SK-N-SH treated with all-trans-retinoic acid at 6 μM for 48 hours (cell line): Measurements from ENCODE around the gene CORO2A.
A peak's percentile ranks its signal among the peaks of the same experiment; 100 is the strongest.

Experiments
- ATAC-seq: fragments of 200-7000 bp; cut with Tn5 transposase; 3 replicates; pipeline ENCODE4 v1.9.1; 2020; ENCODE audit warnings: mild to moderate bottlenecking, moderate library complexity
- CSDC2 ChIP-seq: fragments of 250-450 bp; sonication (Bioruptor Pico); IDR thresholded peaks from 2 replicates; pipeline ENCODE4 v1.5.0; 2020; ENCODE audit warnings: mild to moderate bottlenecking, moderate library complexity
- ISL1 ChIP-seq: fragments of 250-450 bp; sonication (Bioruptor Pico); IDR thresholded peaks from 2 replicates; pipeline ENCODE4 v2.1.2; 2022; ENCODE audit warnings: mild to moderate bottlenecking, moderate library complexity
- OSR1 ChIP-seq: fragments of 250-450 bp; sonication (Bioruptor Pico); IDR thresholded peaks from 2 replicates; pipeline ENCODE4 v1.8.0; 2022; ENCODE audit warnings: moderate library complexity, mild to moderate bottlenecking, inconsistent platforms
- PPARA ChIP-seq: fragments of 250-450 bp; sonication (Bioruptor Pico); IDR thresholded peaks from 2 replicates; pipeline ENCODE4 v1.5.0; 2020; ENCODE audit warnings: mild to moderate bottlenecking, borderline replicate concordance
- RARB ChIP-seq: fragments of 250-450 bp; sonication (Bioruptor Pico); IDR thresholded peaks from 2 replicates; pipeline ENCODE4 v1.8.0; 2021; ENCODE audit warnings: mild to moderate bottlenecking, moderate library complexity
- TCF4 ChIP-seq: fragments of 250-450 bp; sonication (Bioruptor Pico); IDR thresholded peaks from 2 replicates; pipeline ENCODE4 v1.8.0; 2021; ENCODE audit warnings: mild to moderate bottlenecking, moderate library complexity, borderline replicate concordance
- TOX ChIP-seq: fragments of 250-450 bp; sonication (Bioruptor Pico); IDR thresholded peaks from 2 replicates; pipeline ENCODE4 v1.8.0; 2021; ENCODE audit warnings: mild to moderate bottlenecking, moderate library complexity, borderline replicate concordance
- ZC3H10 ChIP-seq: fragments of 250-450 bp; sonication (Bioruptor Pico); IDR thresholded peaks from 2 replicates; pipeline ENCODE4 v1.5.1; 2021; ENCODE audit warnings: mild to moderate bottlenecking, moderate library complexity
- ZFP3 ChIP-seq: fragments of 250-450 bp; sonication (Bioruptor Pico); IDR thresholded peaks from 2 replicates; pipeline ENCODE4 v1.5.0; 2020; ENCODE audit warnings: mild to moderate bottlenecking, moderate library complexity
- ZFP30 ChIP-seq: fragments of 450-650 bp; formaldehyde crosslinking; IDR thresholded peaks from 2 replicates; pipeline ENCODE4 v1.5.0; 2022; ENCODE audit warnings: mild to moderate bottlenecking, moderate library complexity
- ZNF565 ChIP-seq: fragments of 450-650 bp; formaldehyde crosslinking; conservative IDR thresholded peaks from 2 replicates; pipeline ENCODE4 v1.5.0; 2020; ENCODE audit warnings: low read depth, mild to moderate bottlenecking, moderate library complexity
- ZNF70 ChIP-seq: fragments of 450-650 bp; formaldehyde crosslinking; IDR thresholded peaks from 2 replicates; pipeline ENCODE4 v1.5.0; 2020; ENCODE audit warnings: mild to moderate bottlenecking, moderate library complexity
- ZNF8 ChIP-seq: fragments of 450-650 bp; formaldehyde crosslinking; IDR thresholded peaks from 2 replicates; pipeline ENCODE4 v1.5.0; 2020; ENCODE audit warnings: mild to moderate bottlenecking, moderate library complexity
- TF ChIP-seq, protein P1 (sequence below): fragments of 250-450 bp; sonication (Bioruptor Pico); IDR thresholded peaks from 2 replicates; pipeline ENCODE4 v1.5.1; 2020; ENCODE audit warnings: low read depth, mild to moderate bottlenecking, moderate library complexity
- TF ChIP-seq, protein P2 (sequence below): fragments of 250-450 bp; sonication (Bioruptor Pico); IDR thresholded peaks from 2 replicates; pipeline ENCODE4 v1.8.0; 2021; ENCODE audit warnings: low read depth, mild to moderate bottlenecking, moderate library complexity, borderline replicate concordance
- TF ChIP-seq, protein P3 (sequence below): fragments of 250-450 bp; sonication (Bioruptor Pico); IDR thresholded peaks from 2 replicates; pipeline ENCODE4 v1.5.1; 2021; ENCODE audit warnings: mild to moderate bottlenecking, moderate library complexity
- TF ChIP-seq, protein P4 (sequence below): fragments of 250-450 bp; sonication (Bioruptor Pico); IDR thresholded peaks from 2 replicates; pipeline ENCODE4 v1.8.0; 2020; ENCODE audit warnings: mild to moderate bottlenecking, moderate library complexity, borderline replicate concordance
- TF ChIP-seq, protein P5 (sequence below): fragments of 250-450 bp; sonication (Bioruptor Pico); IDR thresholded peaks from 2 replicates; pipeline ENCODE4 v1.5.0; 2020; ENCODE audit warnings: mild to moderate bottlenecking, moderate library complexity

CORO2A gene

DNA sequence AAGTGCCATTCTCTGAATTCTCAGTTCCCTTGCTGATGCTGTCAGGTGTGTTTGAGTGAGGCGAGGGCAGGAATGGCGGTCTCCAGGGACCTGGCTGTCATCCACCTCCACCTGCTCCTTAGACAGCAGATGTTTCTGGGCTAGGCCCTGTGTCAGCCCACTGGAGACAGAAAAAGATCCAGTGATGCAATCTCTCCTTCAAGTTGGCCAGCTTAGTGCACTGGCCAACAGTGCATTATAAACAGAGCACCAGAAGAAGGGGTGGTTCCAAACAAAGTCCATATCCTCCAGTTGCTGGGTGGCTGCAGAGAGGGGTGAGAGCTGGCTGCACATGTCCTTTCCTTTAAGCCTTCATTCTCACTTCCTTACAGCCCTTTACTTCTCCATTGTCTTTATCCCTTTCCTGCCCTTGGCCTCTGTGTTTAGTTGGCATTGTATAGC is 109.4 kb downstream of the CORO2A start (continued):
- TF ChIP-seq, protein P1, sequence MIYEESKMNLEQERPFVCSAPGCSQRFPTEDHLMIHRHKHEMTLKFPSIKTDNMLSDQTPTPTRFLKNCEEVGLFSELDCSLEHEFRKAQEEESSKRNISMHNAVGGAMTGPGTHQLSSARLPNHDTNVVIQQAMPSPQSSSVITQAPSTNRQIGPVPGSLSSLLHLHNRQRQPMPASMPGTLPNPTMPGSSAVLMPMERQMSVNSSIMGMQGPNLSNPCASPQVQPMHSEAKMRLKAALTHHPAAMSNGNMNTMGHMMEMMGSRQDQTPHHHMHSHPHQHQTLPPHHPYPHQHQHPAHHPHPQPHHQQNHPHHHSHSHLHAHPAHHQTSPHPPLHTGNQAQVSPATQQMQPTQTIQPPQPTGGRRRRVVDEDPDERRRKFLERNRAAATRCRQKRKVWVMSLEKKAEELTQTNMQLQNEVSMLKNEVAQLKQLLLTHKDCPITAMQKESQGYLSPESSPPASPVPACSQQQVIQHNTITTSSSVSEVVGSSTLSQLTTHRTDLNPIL = no peak
- TF ChIP-seq RARB (CRISPR knock-in tag) (no peak), TCF4 (CRISPR knock-in tag) (no peak)
- TF ChIP-seq, all 23 proteins: peak for 0

DNA sequence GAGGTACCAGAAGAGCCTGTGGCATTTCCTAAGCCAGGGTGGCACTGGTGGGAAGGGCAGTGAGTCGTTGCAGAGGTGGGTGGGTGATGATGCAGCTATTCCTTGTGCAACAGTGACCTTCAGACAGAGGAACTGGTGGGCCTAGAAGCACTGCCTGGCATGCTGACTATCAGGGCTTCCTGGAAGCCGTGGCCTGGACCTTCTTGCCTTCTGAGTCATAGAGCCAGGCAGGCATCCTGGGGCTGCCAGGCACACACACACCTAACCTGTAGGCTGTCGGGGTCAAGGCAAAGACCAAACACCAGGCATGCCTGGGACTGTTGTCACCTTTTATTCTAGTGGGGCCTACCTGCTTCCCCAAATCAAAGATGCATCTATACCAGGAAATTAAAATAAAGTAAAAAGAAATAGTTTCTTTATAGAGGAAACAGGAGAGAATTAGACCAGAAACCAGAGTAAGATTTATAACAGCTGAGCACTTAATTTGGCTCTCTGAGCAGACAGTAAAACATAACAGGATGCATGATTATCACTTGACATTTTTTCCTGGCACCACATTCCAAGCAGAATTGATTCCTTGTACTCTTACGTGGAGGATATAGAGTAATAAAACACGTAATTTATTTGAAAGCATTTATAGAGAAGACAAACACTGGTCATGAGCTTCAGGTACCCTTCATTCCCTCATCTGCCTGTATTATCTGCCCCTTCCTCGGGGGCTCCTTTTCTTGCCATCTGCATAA is 110.8 kb downstream of the CORO2A start:
- ATAC-seq = peak; percentile 75
- TF ChIP-seq ZNF565 (no peak), ISL1 (CRISPR knock-in tag) (peak; percentile 8; the same call in 1 of the 2 replicates)
- TF ChIP-seq, all 23 proteins: peak for 1

DNA sequence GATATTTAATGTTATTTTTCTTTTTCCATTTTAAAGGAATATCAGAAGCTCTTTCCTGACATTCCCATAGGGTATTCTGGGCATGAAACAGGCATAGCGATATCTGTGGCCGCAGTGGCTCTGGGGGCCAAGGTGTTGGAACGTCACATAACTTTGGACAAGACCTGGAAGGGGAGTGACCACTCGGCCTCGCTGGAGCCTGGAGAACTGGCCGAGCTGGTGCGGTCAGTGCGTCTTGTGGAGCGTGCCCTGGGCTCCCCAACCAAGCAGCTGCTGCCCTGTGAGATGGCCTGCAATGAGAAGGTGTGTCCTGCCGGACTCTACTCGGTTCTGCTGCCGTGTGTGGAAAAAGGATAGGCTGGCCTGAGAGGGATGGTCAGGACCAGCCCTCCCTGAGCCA is 111.7 kb downstream of the CORO2A start:
- ATAC-seq = no peak
- TF ChIP-seq, protein P2, sequence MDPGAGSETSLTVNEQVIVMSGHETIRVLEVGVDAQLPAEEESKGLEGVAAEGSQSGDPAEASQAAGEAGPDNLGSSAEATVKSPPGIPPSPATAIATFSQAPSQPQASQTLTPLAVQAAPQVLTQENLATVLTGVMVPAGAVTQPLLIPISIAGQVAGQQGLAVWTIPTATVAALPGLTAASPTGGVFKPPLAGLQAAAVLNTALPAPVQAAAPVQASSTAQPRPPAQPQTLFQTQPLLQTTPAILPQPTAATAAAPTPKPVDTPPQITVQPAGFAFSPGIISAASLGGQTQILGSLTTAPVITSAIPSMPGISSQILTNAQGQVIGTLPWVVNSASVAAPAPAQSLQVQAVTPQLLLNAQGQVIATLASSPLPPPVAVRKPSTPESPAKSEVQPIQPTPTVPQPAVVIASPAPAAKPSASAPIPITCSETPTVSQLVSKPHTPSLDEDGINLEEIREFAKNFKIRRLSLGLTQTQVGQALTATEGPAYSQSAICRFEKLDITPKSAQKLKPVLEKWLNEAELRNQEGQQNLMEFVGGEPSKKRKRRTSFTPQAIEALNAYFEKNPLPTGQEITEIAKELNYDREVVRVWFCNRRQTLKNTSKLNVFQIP = no peak
- TF ChIP-seq ISL1 (CRISPR knock-in tag) = no peak
- TF ChIP-seq, protein P3, sequence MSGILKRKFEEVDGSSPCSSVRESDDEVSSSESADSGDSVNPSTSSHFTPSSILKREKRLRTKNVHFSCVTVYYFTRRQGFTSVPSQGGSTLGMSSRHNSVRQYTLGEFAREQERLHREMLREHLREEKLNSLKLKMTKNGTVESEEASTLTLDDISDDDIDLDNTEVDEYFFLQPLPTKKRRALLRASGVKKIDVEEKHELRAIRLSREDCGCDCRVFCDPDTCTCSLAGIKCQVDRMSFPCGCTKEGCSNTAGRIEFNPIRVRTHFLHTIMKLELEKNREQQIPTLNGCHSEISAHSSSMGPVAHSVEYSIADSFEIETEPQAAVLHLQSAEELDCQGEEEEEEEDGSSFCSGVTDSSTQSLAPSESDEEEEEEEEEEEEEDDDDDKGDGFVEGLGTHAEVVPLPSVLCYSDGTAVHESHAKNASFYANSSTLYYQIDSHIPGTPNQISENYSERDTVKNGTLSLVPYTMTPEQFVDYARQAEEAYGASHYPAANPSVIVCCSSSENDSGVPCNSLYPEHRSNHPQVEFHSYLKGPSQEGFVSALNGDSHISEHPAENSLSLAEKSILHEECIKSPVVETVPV = no peak
- TF ChIP-seq ZFP30 (CRISPR knock-in tag) = no peak
- no peak for TF ChIP-seq ZFP3 (CRISPR knock-in tag)
- TF ChIP-seq, protein P4, sequence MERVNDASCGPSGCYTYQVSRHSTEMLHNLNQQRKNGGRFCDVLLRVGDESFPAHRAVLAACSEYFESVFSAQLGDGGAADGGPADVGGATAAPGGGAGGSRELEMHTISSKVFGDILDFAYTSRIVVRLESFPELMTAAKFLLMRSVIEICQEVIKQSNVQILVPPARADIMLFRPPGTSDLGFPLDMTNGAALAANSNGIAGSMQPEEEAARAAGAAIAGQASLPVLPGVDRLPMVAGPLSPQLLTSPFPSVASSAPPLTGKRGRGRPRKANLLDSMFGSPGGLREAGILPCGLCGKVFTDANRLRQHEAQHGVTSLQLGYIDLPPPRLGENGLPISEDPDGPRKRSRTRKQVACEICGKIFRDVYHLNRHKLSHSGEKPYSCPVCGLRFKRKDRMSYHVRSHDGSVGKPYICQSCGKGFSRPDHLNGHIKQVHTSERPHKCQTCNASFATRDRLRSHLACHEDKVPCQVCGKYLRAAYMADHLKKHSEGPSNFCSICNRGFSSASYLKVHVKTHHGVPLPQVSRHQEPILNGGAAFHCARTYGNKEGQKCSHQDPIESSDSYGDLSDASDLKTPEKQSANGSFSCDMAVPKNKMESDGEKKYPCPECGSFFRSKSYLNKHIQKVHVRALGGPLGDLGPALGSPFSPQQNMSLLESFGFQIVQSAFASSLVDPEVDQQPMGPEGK (CRISPR knock-in tag) = no peak
- TF ChIP-seq PPARA = no peak
- no peak for TF ChIP-seq CSDC2
- no peak for TF ChIP-seq OSR1 (CRISPR knock-in tag)

DNA sequence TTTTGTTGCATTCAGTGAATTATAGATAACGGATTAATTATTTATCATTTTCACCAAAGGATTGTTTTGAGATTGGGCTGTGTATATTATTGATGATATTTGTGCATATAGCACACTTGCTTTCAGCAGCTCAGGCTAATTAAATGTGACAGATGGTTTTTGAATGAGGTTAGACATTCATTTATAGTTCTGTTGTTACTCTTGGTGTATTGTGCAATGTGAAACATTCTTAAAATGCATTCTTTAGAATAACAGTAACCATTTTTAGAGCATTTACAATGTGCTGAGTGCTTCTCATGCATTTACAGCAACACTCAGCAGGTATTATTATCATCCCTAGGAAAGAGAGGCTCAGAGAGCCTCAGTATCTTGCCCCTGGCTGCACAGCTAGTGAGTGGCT is 112.1 kb downstream of the CORO2A start:
- TF ChIP-seq ZFP30 (CRISPR knock-in tag) (no peak), RARB (CRISPR knock-in tag) (no peak), ZNF565 (no peak), CSDC2 (no peak), ZNF70 (CRISPR knock-in tag) (no peak), OSR1 (CRISPR knock-in tag) (no peak), TOX (CRISPR knock-in tag) (no peak), TCF4 (CRISPR knock-in tag) (no peak), ISL1 (CRISPR knock-in tag) (peak; percentile 68), ZNF8 (CRISPR knock-in tag) (no peak), ZFP3 (CRISPR knock-in tag) (no peak), ZC3H10 (no peak)
- TF ChIP-seq, protein P5, sequence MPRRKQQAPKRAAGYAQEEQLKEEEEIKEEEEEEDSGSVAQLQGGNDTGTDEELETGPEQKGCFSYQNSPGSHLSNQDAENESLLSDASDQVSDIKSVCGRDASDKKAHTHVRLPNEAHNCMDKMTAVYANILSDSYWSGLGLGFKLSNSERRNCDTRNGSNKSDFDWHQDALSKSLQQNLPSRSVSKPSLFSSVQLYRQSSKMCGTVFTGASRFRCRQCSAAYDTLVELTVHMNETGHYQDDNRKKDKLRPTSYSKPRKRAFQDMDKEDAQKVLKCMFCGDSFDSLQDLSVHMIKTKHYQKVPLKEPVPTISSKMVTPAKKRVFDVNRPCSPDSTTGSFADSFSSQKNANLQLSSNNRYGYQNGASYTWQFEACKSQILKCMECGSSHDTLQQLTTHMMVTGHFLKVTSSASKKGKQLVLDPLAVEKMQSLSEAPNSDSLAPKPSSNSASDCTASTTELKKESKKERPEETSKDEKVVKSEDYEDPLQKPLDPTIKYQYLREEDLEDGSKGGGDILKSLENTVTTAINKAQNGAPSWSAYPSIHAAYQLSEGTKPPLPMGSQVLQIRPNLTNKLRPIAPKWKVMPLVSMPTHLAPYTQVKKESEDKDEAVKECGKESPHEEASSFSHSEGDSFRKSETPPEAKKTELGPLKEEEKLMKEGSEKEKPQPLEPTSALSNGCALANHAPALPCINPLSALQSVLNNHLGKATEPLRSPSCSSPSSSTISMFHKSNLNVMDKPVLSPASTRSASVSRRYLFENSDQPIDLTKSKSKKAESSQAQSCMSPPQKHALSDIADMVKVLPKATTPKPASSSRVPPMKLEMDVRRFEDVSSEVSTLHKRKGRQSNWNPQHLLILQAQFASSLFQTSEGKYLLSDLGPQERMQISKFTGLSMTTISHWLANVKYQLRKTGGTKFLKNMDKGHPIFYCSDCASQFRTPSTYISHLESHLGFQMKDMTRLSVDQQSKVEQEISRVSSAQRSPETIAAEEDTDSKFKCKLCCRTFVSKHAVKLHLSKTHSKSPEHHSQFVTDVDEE (CRISPR knock-in tag) = no peak
- TF ChIP-seq, protein P1 = peak; percentile 41; the same call in 1 of the 2 replicates
- TF ChIP-seq, protein P2 = no peak
- peak; percentile 34; the same call in 2 of the 3 replicates for ATAC-seq
